HEK293T (cell line): Measurements from ENCODE around the gene ARSD.

Experiments used
- ELF4 ChIP-seq: fragments of 450-650 bp; IDR thresholded peaks from 2 replicates; pipeline ENCODE4 v1.6.1; 2017; ENCODE audit warnings: antibody characterized with exemption
- HDGF ChIP-seq: fragments of 450-650 bp; IDR thresholded peaks from 2 replicates; pipeline ENCODE4 v1.6.1; 2017; ENCODE audit warnings: antibody characterized with exemption, borderline replicate concordance

- TF ChIP-seq HDGF (no peak), ELF4 (no peak)
Measured at GRCh38 chrX:2965965-2966364, 36.8 kb upstream of the ARSD start.
